Subcutaneous adipose tissue (tissue), 4 donors: Measurements from ENCODE around the gene VEZT. TPM values are rescaled to one million over a fixed set of nuclear protein-coding genes. Genes with fewer than 3 reads are reported as not detected.

ENCODE experiments used
- total RNA-seq, 4 donors: library from RNA; depleted of rRNA; stranded (reverse); fragments of >200 nt; gene quantifications; one replicate each; pipeline ENCODE4 v1.1.0, GENCODE V29; 2016
- TF ChIP-seq, protein P1 (sequence below): fragments of 450-650 bp; IDR thresholded peaks from one replicate; pipeline ENCODE4 v1.5.1; 2016; ENCODE audit warnings: low read depth, mild to moderate bottlenecking, control low read depth, antibody characterized with exemption, moderate library complexity

VEZT gene
- total RNA-seq, 4 donors from 2014 or later, result 50.5 to 78.0 (median 61.9) TPM

DNA sequence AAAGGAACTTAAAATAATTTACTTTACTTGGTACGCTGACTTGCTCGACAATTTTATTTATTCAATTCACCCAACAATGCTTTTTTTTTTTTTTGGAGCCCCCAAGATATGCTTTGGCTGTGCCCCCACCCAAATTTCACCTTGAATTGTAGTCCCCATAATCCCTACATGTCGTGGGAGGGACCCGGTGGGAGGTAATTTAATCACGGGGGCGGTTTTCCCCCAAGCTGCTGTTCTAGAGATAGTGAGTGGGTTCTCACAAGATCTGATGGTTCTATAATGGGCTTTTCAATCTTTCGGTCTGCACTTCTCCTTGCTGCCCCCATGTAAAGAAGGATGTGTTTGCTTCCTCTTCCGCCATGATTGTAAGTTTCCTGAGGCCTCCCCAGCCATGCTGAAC is 10.7 kb upstream of the VEZT start:
- TF ChIP-seq, protein P1, sequence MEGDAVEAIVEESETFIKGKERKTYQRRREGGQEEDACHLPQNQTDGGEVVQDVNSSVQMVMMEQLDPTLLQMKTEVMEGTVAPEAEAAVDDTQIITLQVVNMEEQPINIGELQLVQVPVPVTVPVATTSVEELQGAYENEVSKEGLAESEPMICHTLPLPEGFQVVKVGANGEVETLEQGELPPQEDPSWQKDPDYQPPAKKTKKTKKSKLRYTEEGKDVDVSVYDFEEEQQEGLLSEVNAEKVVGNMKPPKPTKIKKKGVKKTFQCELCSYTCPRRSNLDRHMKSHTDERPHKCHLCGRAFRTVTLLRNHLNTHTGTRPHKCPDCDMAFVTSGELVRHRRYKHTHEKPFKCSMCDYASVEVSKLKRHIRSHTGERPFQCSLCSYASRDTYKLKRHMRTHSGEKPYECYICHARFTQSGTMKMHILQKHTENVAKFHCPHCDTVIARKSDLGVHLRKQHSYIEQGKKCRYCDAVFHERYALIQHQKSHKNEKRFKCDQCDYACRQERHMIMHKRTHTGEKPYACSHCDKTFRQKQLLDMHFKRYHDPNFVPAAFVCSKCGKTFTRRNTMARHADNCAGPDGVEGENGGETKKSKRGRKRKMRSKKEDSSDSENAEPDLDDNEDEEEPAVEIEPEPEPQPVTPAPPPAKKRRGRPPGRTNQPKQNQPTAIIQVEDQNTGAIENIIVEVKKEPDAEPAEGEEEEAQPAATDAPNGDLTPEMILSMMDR, result no peak

DNA sequence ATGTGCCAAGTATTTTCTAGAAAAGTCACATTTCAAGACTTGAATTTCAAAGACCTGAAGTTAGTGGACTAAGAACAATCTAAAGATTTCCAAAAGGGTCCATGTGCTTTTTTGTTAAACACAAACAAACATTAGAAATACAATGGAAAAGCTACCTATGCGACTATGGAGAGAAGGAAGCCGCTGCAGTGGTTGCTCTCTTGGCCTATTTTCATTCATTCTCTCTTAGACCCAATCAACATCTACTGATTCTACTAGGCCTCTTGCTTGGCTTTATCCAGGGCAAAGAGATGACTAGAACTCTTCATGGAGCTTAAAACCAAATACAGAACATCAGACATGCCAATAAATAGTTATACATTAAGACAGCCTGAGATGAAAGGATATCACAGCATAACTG is 10.2 kb upstream of the VEZT start:
- TF ChIP-seq, protein P1, result no peak

DNA sequence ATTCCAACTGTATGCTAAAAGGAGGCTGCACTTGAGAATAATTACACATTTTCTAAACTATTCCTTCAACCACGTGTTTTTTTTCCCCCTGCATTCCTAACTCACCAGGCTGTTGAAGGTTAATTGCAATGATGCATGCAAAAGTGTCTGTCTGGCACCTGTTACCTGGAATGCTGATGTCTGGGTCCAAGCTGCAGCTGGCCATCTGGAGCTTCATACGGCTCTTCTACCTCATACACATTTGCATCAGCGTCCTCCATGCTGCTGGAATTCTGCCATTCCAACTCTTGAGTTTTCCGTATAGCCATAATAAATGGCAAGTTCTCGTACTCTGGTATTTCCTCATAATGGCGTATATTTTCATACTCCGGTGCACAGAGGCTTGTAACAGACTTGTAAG is 8.9 kb upstream of the VEZT start:
- TF ChIP-seq, protein P1, result no peak

DNA sequence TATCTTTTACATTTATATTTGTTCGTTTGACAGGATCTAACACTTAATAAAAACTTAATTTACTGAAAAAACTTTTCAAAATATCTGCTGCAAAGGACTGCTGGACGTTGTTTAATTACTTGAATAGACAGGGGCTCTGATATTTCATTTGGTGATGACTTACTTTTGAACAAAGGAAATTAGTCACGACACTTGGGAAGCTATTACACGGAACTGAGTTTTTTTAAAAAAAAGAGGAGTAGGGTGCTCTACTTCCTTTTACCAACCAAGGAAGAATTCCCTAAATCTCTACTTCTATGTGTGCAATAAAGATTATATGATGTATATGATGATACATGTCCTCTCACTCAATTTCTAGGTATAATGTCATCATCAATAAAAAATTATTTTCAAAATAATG is 5.0 kb upstream of the VEZT start:
- TF ChIP-seq, protein P1, result no peak

DNA sequence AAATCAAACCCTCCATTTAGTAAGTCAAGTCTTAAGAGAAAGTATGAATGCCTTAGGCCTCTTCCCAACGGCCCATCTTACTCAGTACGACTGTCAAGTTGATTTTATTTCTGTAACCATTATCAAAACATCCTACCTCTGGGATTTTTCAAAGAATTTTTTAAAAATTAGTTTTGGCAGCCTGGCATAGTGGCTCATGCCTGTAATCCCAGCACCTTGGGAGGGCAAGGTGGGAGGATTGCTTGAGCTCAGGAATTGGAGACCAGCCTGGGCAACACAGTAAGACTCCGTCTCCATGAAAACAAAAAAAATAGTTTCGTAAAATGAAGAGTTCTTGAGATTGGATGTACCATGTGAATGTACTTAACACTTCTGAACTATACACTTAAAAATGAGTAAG is 4.5 kb upstream of the VEZT start:
- TF ChIP-seq, protein P1, result no peak

DNA sequence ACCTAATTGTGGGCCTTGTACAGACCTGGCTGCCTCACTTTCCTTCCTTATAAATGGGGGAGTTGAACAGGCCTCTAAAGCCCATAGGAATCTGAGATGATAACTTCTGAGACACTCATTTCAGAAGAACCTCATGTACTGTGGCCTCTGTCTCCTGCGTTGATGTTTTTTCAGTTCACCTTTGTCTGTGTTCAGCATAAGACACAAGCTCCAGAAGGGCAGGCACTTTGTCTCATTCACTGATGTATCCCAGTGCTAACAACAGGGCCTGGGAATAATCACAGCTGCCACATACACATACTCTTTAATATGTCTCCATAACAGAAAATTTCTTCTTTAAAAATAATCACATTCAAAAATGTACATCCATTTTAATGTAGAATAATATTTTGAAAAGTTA is 3.7 kb upstream of the VEZT start:
- TF ChIP-seq, protein P1, result no peak

DNA sequence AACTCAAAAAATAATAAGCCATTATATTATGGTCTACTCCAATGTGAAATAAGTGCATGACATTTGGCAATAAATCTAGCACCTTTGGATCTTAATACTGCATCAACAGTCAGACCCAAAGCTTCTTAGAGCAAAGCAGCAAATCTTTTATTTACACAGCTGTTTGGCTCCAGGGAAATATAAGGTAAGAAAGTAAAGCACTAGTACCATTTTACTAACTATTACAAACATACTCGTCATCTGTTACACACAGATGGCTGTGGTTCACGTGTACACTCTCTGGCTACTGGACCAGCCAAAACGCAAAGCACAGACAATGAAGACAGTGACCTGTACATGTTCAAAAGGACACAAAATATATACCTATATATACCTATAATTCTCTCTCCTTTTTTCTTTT is 3.1 kb upstream of the VEZT start:
- TF ChIP-seq, protein P1, result no peak
